HFF-Myc (cell line): ENCODE measurements around the gene COL6A2.

ENCODE experiments used
- DNase-seq: peaks from one replicate; pipeline ENCODE4 v3.0.0-alpha.2; 2011; ENCODE audit warnings: low read depth; ENCODE audit errors: extremely low read depth
- H3K4me3 ChIP-seq: replicated peaks from 2 replicates; pipeline ENCODE4 v1.5.1; 2011; ENCODE audit warnings: low read depth, mild to moderate bottlenecking, control low read depth, low read length
- TF ChIP-seq, protein P1 (sequence below): IDR thresholded peaks from 2 replicates; pipeline ENCODE4 v1.5.1; 2012; ENCODE audit warnings: mild to moderate bottlenecking, low read depth, low read length, control low read depth; ENCODE audit errors: missing control alignments

COL6A2 gene

DNA sequence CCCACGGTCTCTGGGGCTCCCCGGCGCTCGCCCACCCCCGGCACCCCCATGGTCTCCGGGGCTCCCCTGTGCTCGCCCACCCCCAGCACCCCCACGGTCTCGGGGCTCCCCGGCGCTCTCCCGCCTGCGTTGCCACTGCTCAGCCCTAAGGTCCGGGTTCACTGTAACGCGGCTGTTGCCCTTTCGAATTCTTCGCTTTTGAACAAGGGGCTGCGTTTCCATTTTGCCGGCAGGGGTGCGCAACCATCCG, 62.7 kb downstream of the COL6A2 start:
- no peak for DNase-seq
- TF ChIP-seq, protein P1, sequence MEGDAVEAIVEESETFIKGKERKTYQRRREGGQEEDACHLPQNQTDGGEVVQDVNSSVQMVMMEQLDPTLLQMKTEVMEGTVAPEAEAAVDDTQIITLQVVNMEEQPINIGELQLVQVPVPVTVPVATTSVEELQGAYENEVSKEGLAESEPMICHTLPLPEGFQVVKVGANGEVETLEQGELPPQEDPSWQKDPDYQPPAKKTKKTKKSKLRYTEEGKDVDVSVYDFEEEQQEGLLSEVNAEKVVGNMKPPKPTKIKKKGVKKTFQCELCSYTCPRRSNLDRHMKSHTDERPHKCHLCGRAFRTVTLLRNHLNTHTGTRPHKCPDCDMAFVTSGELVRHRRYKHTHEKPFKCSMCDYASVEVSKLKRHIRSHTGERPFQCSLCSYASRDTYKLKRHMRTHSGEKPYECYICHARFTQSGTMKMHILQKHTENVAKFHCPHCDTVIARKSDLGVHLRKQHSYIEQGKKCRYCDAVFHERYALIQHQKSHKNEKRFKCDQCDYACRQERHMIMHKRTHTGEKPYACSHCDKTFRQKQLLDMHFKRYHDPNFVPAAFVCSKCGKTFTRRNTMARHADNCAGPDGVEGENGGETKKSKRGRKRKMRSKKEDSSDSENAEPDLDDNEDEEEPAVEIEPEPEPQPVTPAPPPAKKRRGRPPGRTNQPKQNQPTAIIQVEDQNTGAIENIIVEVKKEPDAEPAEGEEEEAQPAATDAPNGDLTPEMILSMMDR: no peak
- no peak overlapping the region for H3K4me3 ChIP-seq

DNA sequence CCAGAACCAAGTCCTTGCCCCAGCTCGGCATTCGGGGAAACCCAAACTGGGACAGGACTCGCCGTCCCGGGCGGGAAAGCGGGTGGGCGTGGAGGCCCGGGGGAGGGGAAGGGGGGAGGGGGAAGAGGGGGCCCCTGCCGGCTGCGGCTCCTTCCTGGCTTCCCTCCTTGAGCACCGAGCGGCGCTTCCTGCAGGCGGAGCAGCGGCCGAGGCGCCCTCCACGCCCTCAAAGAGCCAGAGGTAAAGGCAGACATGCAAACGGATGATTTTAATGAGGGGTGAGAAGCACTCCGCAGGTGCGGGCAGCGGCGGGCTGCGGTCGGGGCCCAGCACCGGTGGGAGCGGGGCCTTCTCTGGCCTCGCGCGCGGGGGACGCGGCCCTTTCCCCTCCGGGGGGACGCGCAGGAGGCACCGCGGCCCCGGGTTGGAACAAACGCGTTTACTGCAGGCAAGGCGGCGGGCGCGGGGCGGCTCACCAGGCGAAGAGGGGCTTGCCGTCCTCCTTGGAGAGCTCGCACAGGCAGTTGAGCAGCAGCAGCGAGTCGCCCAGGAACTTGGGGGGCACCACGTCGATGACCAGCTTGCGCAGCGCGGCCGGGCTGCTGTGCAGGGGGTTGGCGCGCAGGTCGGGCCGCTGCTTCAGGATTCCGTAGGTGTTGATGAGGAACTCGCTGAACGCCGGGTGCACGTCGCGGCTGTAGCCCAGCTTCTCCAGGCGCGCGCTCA, 63.2 kb downstream of the COL6A2 start:
- no peak for DNase-seq
- TF ChIP-seq, protein P1: no peak

DNA sequence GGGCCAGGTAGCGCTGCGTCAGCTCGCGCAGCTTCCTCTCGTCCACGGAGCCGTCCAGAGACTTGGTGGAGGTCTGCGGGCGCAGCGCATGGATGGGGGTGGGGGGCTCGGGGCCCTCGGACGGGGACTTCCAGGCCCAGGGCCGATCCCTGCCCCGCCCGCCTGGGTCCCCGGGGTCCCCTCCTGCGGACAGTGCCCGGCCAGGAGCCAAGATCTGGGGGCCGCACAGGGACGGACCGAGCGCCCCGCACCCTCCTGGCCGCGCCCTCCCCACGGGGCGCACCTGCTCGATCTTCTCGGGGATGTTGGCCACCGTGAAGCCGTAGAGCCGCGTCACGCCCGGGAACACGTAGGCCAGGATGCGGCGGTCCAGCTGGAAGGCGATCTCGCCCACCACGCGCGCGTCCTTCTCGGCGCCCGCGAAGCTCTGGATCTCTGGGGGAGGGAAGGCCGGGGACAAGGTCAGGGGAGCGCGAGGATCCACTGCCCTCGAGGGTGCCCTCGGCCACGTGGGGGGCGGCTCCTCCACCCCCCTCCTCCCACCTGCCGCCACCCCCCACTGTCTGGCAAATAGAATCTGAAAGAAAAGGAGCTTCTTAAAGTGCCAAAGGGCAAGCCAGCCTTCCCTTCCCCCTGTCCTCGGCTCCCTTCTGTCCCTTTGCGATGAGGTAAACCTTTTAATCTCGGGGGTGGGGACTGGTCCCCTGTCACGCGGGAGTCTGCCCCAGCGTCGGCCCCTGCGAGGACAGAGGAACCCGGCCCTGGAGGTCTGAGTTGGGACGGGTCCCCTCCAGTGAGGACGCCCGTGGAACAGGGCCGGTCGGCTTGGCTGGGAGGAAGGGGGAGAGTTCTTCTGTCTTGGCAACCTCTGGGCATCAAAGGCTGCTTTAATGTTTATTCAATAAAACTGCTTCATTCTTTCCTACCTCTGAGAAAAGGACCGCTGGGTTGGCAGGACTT, 64.0 kb downstream of the COL6A2 start:
- TF ChIP-seq, protein P1: no peak
- no peak for DNase-seq

More for the DNA sequence above, 63.2 kb downstream of the COL6A2 start:
- H3K4me3 ChIP-seq: no peak overlapping the region

DNA sequence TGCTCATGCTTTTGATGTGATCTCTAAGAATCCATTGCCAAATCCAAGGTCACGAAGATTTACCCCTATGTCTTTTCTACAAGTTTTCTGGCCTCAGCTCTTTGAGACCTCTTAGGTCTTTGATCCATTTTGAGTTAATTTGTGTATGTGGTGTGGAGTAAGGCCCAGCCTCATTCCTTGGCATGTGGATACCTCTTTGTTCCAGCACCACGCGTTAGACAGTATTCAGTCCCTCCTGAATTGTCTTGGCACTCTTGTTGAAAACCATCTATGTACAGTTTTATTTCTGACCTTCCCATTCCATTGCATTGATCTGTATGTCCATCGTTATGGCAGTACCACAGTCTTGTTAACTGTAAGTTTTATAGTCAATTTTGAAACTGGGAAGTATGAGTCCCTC, 65.5 kb downstream of the COL6A2 start:
- no peak for DNase-seq
- TF ChIP-seq, protein P1: no peak
- no peak overlapping the region for H3K4me3 ChIP-seq

More for the DNA sequence above, 64.0 kb downstream of the COL6A2 start:
- H3K4me3 ChIP-seq: no peak overlapping the region

DNA sequence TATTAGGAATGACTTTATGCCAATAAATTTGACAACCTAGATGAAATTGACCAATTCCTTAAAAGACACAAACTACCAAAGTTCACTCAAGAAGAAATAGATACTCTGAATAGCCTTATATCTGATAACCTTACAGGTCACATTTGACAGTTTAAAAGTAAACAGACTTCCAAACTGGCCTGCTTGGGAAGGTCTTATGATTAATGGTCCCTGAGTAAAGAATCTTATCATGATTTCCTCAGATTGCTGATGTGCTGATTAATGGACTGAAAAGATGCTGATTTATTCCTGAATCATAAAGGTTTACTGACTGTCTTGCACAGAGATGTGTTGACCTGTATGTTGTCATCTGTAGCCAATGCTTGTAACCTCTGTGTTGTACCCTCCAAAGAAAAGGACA, 67.2 kb downstream of the COL6A2 start:
- TF ChIP-seq, protein P1: no peak
- DNase-seq: no peak
- H3K4me3 ChIP-seq: no peak overlapping the region

DNA sequence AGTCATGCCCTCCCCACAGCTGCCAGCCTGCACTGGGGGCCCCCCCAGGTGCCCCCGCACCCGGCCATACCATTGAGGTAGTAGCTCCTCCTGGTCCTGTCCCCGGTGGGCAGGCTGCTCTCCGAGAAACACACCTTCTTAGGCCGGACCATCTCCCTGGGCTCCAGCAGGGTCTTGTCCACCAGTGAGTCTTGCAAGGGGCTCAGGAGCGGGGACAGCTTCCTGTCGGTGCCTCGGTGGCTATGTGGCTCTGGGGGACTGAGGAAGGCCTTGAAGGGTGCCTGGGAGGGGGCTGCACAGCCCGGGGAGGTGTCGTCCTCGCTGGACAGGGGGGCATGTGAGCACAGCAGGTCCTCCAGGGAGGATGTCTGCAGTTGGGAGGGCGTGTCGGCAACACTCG, 70.3 kb downstream of the COL6A2 start:
- no peak for DNase-seq
- TF ChIP-seq, protein P1: no peak
- H3K4me3 ChIP-seq: no peak overlapping the region
